Stomach (tissue), 9 donors: ENCODE results near the gene SLC16A10. TPM values are rescaled to one million over a fixed set of nuclear protein-coding genes. Genes with fewer than 3 reads are reported as not detected.

ENCODE experiments used
- DNase-seq, 2 donors: peaks; one replicate each; pipeline versions ENCODE4 v3.0.0 to v3.0.0-alpha.2; 2013 to 2019
- H3K27ac ChIP-seq, 5 donors: fragments of 200-600 bp in 4 of 5; sonication (generic) in 4 of 5; one replicate each; pipeline ENCODE4 v1.5.1; 2013 to 2019; ENCODE audit warnings: mild to moderate bottlenecking in 1 of 5, moderate library complexity in 1 of 5
- H3K27me3 ChIP-seq, 3 donors: fragments of 200-600 bp; sonication (generic); one replicate each; pipeline ENCODE4 v1.5.1; 2017 to 2019; ENCODE audit warnings: mixed run types in 1 of 3
- H3K36me3 ChIP-seq, 4 donors: fragments of 200-600 bp; sonication (generic); 1 replicate in 3 of 4; 2 replicates in 1 of 4; pipeline ENCODE4 v1.5.1; 2016 to 2019
- H3K4me1 ChIP-seq, 4 donors: fragments of 200-600 bp; sonication (generic); one replicate each; pipeline ENCODE4 v1.5.1; 2016 to 2019
- H3K4me3 ChIP-seq, 4 donors: fragments of 200-600 bp; sonication (generic) in 3 of 4; one replicate each; pipeline ENCODE4 v1.5.1; 2016 to 2019; ENCODE audit warnings: mild to moderate bottlenecking in 1 of 4
- H3K9me3 ChIP-seq, 4 donors: fragments of 200-600 bp; sonication (generic); one replicate each; pipeline ENCODE4 v1.5.1; 2016 to 2019
- EP300 ChIP-seq: sonication (generic); formaldehyde crosslinking; IDR thresholded peaks from one replicate; pipeline ENCODE4 v1.6.1; 2017; ENCODE audit warnings: antibody characterized with exemption
- POLR2A ChIP-seq, 4 donors: fragments of 450-650 bp; IDR thresholded peaks; one replicate each; pipeline ENCODE4 v1.6.1; 2016; ENCODE audit warnings: antibody characterized with exemption in 4 of 4, control low read depth in 2 of 4, mild to moderate bottlenecking in 1 of 4, moderate library complexity in 1 of 4
- POLR2AphosphoS5 ChIP-seq, 3 donors: sonication (generic); formaldehyde crosslinking; IDR thresholded peaks; one replicate each; pipeline ENCODE4 v1.6.1; 2016; ENCODE audit warnings: antibody characterized with exemption in 3 of 3
- WGBS, 5 donors: extraction: QIAGEN DNeasy Blood & Tissue Kit in 3 of 5; methylation state at CpG; one replicate each; pipeline versions ENCODE4 v1.1.5 to v1.1.7; 2013 to 2018; 5-methylcytosine and 5-hydroxymethylcytosine counted together
- intact Hi-C: fragments of 100-400 bp; cut with DNase I; formaldehyde crosslinking; loops from one replicate; pipeline ENCODE4 v1.15.1; 2023; ENCODE audit warnings: low total_unique reads
- polyA plus RNA-seq, 3 donors: library from polyadenylated mRNA; stranded (reverse); fragments of 200-250 nt; gene quantifications; one replicate each; pipeline ENCODE4 v1.2.3, GENCODE V29; 2013
- total RNA-seq, 5 donors: library from RNA; depleted of rRNA; stranded (reverse); fragments of >200 nt; gene quantifications; one replicate each; pipeline versions ENCODE4 v1.1.0 to v1.2.3, GENCODE V29; 2014 to 2016
- TF ChIP-seq, protein P1 (sequence below), 7 experiments: fragments of 450-650 bp in 4 of 7; fragments of 200-600 bp in 3 of 7; sonication (generic) in 3 of 7; IDR thresholded peaks; one replicate each; pipeline ENCODE4 v1.5.1; 2016 to 2019; ENCODE audit warnings: antibody characterized with exemption in 7 of 7, control low read depth in 2 of 7, mild to moderate bottlenecking in 1 of 7
- donor health status: healthy with polysubstance abuse.
- donor health status: Bipolar disorder and iron deficiency.
- donor health status: healthy.

The SLC16A10 gene
- total and polyA plus RNA-seq, 8 donors, result 0.46 to 206 (median 8.5) TPM

DNA sequence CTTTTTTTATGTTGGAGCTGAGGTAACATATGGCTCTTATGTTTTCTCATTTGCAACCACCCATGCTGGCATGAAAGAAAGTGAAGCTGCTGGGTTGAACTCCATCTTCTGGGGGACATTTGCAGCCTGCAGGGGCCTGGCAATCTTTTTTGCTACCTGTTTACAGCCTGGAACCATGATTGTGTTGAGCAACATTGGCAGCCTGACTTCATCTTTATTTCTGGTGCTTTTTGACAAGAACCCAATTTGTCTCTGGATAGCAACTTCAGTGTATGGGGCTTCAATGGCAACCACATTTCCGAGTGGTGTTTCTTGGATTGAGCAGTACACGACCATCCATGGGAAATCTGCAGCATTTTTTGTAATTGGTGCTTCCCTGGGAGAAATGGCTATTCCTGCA, 179.0 kb downstream of the SLC16A10 start:
- no peaks in the 10 kb centered on the region for H3K27me3 ChIP-seq
- 90 to 98% (median 95%) methylated on average over 2 of the region's 2 CpGs for WGBS, 5 donors
- intact Hi-C loops, result loop anchor here (10.0 kb wide), 1 partner anchor 769 kb away; no protein-coding TSS in a partner anchor
- peaks cover 16 to 63% (median 54%) of the 10 kb centered on the region in 4 donors for H3K36me3 ChIP-seq
- TF ChIP-seq, protein P1, sequence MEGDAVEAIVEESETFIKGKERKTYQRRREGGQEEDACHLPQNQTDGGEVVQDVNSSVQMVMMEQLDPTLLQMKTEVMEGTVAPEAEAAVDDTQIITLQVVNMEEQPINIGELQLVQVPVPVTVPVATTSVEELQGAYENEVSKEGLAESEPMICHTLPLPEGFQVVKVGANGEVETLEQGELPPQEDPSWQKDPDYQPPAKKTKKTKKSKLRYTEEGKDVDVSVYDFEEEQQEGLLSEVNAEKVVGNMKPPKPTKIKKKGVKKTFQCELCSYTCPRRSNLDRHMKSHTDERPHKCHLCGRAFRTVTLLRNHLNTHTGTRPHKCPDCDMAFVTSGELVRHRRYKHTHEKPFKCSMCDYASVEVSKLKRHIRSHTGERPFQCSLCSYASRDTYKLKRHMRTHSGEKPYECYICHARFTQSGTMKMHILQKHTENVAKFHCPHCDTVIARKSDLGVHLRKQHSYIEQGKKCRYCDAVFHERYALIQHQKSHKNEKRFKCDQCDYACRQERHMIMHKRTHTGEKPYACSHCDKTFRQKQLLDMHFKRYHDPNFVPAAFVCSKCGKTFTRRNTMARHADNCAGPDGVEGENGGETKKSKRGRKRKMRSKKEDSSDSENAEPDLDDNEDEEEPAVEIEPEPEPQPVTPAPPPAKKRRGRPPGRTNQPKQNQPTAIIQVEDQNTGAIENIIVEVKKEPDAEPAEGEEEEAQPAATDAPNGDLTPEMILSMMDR (IDR thresholded peaks at IDR 0.05), result no peak
- TF ChIP-seq POLR2A (IDR thresholded peaks at IDR 0.05), result no peak
- no peak for TF ChIP-seq POLR2AphosphoS5 (IDR thresholded peaks at IDR 0.05)
- no peak for TF ChIP-seq EP300
- no peak overlapping the region for H3K4me3 ChIP-seq
- no peak for DNase-seq
- no peak overlapping the region for H3K27ac ChIP-seq
- H3K4me1 ChIP-seq, result peaks cover 0 to 24% (median 6%) of the 10 kb centered on the region in 4 donors
- no peaks in the 10 kb centered on the region for H3K9me3 ChIP-seq

DNA sequence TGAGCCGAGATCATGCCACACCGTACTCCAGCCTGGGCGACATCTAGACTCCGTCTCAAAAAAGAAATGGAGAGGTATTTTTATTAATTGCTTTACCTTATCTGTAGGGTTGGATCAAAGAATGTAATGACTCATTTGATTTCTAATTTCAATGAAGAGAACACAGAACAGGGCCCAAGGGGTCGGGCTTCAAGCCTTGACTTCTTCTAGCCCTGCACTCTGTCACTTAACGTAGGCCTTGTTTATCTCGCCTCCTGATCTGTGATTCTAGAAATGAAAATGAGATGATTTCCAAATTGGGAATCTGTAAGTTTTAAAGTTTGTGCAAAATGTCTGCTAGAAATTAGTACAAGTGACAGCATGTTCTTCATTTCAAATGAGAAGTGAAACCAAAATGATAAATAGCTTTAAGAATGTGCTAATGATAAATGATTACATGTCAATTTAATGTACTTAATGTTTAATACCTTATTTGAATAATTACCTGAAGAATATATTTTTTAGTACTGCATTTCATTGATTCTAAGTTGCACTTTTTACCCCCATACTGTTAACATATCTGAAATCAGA, 180.5 kb downstream of the SLC16A10 start:
- intact Hi-C loops, result loop anchor here (10.0 kb wide), 1 partner anchor 767 kb away; no protein-coding TSS in a partner anchor
- Histone ChIP-seq H3K27ac (no peak overlapping the region), H3K4me3 (no peak overlapping the region), H3K27me3 (no peaks in the 10 kb centered on the region), H3K9me3 (peaks cover 0 to 3% (median 0%) of the 10 kb centered on the region in 4 donors), H3K36me3 (peaks cover 16 to 74% (median 55%) of the 10 kb centered on the region in 4 donors), H3K4me1 (peaks cover 0 to 11% (median 4%) of the 10 kb centered on the region in 4 donors)
- no peak for DNase-seq
- WGBS, 5 donors, result 82 to 93% (median 87%) methylated on average over 7 of the region's 7 CpGs
- no peak for TF ChIP-seq POLR2A (IDR thresholded peaks at IDR 0.05)
- TF ChIP-seq POLR2AphosphoS5 (IDR thresholded peaks at IDR 0.05), result no peak
- no peak for TF ChIP-seq EP300
- TF ChIP-seq, protein P1 (IDR thresholded peaks at IDR 0.05), result no peak

DNA sequence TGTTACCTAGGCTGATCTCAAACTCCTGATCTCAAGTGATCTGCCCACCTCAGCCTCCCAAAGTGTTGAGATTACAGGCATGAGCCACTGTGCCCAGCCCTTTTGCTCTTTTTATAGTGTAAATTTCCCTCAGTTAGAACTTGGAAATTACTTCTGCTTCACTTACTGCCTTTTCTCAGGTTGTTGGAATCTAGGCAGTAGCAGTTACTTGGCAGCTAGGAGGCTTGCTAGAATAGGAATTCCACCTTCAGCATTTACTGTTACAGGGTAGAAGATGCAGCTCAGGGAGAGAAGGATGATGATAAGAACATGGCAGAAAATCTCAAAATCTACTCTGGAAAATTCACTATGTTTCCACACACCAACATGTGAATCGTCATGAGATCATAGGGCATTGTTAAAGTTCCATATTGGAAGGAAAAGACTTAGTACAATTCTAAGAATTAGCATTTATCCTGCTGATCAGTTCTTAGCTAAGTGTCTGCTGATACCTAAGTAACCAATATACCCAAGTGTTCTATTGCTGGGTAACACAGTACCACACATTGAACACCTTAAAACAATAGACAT, 182.2 kb downstream of the SLC16A10 start:
- 93 to 97% (median 95%) methylated on average over 1 of the region's 1 CpG for WGBS, 5 donors
- DNase-seq, result no peak
- intact Hi-C loops, result loop anchor here (10.0 kb wide), 1 partner anchor 765 kb away; no protein-coding TSS in a partner anchor
- H3K4me3 ChIP-seq, result no peak overlapping the region
- peaks cover 0 to 16% (median 13%) of the 10 kb centered on the region in 4 donors for H3K9me3 ChIP-seq
- H3K27ac ChIP-seq, result no peak overlapping the region
- no peaks in the 10 kb centered on the region for H3K27me3 ChIP-seq
- no peak for TF ChIP-seq POLR2AphosphoS5 (IDR thresholded peaks at IDR 0.05)
- no peak for TF ChIP-seq POLR2A (IDR thresholded peaks at IDR 0.05)
- TF ChIP-seq, protein P1 (IDR thresholded peaks at IDR 0.05), result no peak
- TF ChIP-seq EP300, result no peak
- peaks cover 0 to 11% (median 4%) of the 10 kb centered on the region in 4 donors for H3K4me1 ChIP-seq
- peaks cover 16 to 82% (median 63%) of the 10 kb centered on the region in 4 donors for H3K36me3 ChIP-seq

DNA sequence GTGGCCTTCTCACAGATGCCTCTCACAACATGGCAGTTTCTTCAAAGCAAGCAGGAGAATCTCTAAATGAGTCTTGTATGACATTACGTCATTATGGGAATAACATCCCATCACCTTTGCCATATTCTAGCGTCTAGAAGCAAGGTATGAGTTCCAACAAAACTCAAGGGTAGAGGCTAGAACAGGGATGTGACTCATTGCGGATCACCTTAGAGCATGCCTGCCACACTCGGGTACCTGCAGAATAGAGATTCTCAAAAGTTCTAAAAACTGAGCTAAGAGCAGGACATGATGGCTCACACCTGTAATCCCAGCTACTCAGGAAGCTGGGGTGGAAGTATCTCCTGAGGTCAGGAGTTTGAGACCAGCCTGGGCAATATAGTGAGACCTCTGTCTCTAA, 182.8 kb downstream of the SLC16A10 start:
- no peak overlapping the region for H3K27ac ChIP-seq
- 96 to 100% (median 98%) methylated on average over 4 of the region's 4 CpGs for WGBS, 5 donors
- intact Hi-C loops, result no loop called here
- H3K27me3 ChIP-seq, result no peaks in the 10 kb centered on the region
- H3K36me3 ChIP-seq, result peaks cover 22 to 82% (median 63%) of the 10 kb centered on the region in 4 donors
- no peak for DNase-seq
- peaks cover under 1 to 22% (median 19%) of the 10 kb centered on the region in 4 donors for H3K9me3 ChIP-seq
- TF ChIP-seq, protein P1 (IDR thresholded peaks at IDR 0.05), result no peak
- TF ChIP-seq POLR2A (IDR thresholded peaks at IDR 0.05), result no peak
- no peak for TF ChIP-seq EP300
- no peak for TF ChIP-seq POLR2AphosphoS5 (IDR thresholded peaks at IDR 0.05)
- H3K4me3 ChIP-seq, result no peak overlapping the region
- peaks cover 0 to 11% (median 4%) of the 10 kb centered on the region in 4 donors for H3K4me1 ChIP-seq
